Measurements from ENCODE around the gene CHD1.

DNA sequence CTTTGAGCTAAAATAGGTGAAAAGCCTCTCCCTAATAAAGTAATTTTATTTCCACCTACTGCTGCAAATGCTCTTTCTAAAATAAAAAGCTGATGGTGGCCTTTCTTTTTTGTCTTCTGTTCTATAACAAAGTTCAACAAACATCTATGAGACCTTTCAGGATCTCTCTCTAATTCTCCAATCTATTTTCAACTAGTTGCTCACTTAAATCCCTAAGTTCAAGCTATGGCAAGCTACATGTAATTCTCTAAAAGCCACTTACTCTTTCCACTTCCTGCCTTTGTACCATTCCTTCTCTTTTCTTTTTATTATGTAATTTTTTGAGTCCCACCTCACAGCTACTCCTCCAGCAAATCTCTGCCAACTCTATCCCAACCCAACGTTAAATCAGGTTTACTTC lies 20.9 kb downstream of the CHD1 start:
- TF ChIP-seq, protein P1, sequence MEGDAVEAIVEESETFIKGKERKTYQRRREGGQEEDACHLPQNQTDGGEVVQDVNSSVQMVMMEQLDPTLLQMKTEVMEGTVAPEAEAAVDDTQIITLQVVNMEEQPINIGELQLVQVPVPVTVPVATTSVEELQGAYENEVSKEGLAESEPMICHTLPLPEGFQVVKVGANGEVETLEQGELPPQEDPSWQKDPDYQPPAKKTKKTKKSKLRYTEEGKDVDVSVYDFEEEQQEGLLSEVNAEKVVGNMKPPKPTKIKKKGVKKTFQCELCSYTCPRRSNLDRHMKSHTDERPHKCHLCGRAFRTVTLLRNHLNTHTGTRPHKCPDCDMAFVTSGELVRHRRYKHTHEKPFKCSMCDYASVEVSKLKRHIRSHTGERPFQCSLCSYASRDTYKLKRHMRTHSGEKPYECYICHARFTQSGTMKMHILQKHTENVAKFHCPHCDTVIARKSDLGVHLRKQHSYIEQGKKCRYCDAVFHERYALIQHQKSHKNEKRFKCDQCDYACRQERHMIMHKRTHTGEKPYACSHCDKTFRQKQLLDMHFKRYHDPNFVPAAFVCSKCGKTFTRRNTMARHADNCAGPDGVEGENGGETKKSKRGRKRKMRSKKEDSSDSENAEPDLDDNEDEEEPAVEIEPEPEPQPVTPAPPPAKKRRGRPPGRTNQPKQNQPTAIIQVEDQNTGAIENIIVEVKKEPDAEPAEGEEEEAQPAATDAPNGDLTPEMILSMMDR (IDR thresholded peaks at IDR 0.05; ENCODE audit: low read depth, low read length, poor library complexity, severe bottlenecking) = no peak
- no peak for TF ChIP-seq EZH2phosphoT487 (IDR thresholded peaks at IDR 0.05; ENCODE audit: borderline replicate concordance, low read length)
